Stimulated activated CD8-positive, alpha-beta memory T cell treated with anti-CD3 and anti-CD28 coated beads, Interleukin-12 subunit alpha, Interleukin-12 subunit beta, amount 100 ng/mL, for 24 hours (primary cell): Measurements from ENCODE around the gene IGSF3.

ENCODE experiments used
- DNase-seq: peaks from one replicate; pipeline ENCODE4 v3.0.0-alpha.2; 2020; ENCODE audit errors: extremely low read depth

Gene IGSF3

DNA sequence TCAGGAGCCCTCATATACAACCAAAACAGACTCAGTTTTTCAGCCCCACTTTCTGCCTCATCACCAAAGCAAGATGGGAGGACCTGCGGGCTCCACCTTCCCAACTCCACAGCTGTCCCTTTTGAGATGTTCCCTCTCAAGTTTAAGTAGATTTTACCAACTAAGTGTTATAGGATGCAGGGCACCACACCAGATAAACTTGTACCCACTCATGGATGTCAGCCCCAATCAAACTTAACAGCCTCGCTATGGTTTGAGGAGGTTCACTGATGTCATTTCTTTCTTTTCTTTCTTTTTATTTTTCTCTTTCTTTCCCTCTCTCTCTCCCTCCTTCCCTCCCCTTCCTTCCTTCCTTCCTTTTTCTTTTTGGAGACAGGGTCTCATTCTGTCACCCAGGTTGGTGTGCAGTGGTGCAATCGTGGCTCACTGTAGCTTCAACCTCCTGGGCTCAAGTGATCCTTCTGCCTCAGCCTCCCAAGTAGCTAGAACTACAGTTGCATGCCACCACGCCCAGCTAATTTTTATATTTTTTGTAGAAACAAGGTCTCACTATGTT lies 110.1 kb downstream of the IGSF3 start:
- DNase-seq = no peak

DNA sequence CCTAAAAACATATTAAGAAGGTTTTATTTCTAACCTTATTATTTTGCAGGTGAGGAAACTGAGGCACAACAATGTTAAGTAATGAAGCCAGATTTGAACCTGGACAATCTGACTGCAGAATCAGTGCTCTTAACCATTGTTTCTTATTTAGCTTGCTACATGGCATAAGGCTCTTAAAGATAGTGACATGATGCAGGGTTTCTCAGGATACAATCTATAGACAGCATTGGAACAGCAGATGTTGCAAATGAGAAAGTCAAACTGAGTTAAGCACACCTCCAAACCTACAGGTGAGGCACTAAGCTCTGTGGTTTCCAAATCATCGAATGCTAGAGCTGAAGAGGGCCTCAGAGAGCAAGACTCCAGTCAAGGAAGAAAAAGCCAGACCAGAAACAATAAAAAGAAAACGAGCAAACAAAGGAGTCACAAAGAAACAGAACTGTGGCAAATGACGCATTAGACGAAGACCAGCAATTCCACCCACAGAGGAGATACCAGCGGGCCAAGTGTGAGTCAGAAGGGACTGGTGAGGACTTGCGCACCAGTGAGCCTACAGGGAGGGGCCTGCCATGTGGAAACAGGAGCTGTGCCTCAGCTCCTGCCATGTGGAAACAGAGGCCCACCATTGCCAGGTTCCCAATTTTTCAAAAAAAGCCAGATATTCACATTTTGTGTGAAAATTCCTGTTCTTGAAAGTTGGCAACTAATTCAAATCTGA lies 111.1 kb downstream of the IGSF3 start:
- peak; percentile 50 for DNase-seq

DNA sequence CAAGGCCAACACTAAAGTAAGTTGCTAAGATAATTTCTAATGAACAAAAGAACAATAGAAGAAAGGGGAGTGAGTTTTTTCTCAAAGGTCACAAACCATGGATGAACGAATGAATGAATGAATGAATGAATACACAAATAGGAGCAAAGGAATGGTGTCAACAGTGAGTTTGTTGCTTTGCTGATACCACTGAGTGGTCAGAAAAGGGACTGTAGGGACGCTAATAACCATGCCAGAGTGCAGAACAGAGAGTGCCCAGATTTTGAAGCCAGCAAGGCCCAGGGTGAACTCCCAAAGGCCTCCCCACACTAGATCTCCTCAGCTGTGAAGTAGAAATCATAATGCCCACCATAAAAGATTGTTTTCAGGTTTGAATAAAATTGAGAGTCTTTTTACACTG lies 112.6 kb downstream of the IGSF3 start:
- no peak for DNase-seq

DNA sequence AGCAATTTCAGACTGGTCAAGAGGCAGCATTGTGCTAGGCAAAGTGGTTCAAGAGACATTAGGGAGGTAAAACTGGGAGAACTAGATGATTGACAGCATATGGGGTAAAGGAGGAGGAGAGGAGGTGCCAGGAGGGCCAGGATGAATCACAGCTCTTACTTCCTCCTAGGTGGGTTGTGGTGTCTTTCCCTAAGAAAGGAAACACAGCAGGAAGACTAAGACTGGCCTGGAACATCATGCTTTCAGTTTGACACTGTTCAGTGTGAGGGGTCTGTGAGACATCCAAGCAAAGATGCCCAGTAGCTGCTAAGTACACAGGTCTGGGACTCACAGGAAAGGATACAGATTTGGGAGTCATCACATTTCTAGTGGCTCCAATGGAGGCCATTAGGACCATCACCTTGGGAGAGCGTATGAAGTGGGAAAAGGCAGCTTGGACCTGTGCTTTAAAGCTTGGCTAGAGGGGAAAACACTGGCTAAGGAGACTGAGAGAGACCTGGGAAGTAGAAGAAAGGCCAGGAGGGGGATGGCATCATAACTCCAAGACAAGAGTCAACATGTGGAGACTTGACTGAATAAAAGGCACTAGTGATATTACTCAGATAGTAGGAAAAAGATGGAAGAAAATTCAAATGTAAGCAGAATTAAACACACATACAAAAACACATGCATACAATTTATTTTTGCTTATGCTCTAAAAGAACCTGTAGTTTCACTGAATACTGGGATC lies 114.0 kb downstream of the IGSF3 start:
- DNase-seq = no peak

DNA sequence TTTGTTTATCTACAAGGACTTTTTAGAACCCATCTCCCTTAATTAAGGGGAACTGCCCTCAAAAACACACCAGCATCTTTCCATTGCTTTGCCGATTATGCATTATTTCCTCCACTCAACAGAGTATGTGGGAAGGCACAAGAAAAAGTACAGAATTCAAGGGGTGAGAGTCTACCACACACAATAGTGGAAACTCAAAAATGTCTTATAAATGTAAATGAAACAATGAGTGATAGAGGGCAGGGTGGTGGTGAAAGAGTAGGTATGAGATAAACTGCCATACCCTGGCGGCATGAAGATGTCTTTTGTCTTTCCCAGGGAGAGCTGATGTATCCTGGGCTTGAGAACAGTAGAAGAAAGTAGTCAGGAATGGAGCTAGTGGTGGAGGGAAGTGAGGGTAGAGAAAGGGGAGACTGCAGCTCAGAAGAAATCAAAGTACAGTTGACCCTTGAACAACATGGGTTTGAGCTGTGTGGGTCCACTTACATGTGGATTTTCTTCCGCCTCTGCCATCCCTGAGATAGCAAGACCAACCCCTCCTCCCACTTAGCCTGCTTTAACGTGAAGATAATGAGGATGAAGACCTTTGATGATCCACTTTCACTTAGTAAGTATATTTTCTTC lies 121.1 kb downstream of the IGSF3 start:
- no peak for DNase-seq

DNA sequence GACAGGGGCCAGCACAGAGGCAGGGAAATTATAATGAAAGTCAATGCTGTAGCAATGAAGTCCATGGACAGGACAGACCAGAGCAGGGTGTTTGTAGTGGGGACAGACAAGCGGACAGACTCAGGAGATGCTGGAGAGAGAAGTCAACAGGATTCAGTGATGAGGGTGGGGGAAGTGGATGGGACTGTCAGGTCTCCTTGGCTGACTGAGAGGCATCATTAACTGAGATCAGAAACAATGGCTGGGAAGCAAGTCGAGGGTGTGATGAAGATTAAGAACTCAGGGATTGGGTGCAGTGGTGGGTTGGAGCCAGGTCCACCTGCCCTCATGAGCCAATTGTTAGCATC lies 122.2 kb downstream of the IGSF3 start:
- no peak for DNase-seq

DNA sequence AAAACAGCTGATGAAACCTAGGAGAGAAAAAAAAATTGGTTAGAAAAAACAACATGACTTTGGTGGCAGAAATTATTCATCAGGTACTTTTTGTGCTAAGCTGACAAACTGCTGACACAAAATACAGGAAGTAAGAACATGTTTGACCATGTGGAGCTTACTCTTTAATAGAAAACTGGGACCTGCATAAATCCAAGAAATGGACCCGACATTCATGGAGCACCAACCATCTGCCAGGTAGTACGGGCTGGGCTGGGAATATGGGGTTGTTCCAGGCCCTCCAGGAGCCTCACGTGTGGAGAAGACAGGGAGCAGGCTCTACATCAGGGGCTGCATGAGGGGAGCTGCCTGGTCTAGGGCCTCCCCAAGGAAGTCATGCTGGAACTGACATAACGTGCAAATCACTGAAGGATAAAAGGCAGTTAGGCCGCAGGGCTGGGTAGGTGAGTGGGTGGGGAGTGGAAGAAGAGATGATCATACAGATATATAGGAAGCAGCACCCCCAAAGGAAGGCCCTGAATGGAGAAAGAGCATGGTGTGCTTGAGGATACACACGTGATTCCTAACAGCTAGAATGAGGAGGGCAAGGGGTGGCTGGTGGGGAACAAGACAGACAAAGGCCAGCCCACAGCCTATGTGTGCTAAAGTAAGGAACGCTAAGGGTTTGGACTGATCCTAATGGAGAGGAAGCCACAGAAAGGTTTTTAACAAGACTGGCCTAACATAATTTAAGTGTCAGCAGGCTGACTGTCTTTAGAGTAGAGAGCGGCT lies 122.8 kb downstream of the IGSF3 start:
- no peak for DNase-seq

DNA sequence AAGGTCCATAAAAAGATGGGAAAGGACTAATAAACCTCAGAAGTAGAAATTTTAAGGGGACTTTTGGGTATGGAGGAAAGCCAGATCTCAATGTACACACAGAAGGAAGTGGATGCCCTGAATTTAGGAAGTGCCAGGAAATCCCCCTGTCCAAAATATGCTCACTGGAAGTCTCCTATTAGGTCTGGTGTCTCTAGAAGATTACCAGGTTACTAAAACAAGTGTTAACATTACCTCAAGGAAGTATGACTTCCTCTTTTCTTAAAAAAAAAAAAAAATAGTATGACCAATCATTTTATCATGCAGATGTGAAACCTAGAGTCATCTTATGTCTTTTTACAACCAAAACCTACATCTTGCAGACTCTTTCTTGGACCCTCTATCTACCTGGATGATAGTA lies 127.4 kb downstream of the IGSF3 start:
- DNase-seq = no peak

DNA sequence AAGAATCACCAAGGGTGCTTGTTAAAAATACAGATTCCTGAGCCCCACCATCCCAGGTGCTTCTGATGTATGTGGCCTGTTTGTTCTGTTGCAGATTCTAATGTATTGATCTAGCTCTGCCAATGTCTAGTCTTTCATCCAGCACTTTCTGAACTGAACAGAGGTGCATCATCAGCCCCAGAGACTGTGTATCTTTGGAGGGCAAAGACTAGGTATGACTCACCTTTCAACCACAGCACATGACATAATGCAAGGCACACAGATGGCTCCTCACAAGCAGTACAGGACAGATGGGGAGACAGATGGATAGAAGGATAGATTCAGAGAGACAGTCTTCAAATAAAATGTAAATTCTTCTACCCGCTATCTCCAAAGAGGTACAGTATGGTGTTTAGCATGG lies 129.0 kb downstream of the IGSF3 start:
- no peak for DNase-seq

DNA sequence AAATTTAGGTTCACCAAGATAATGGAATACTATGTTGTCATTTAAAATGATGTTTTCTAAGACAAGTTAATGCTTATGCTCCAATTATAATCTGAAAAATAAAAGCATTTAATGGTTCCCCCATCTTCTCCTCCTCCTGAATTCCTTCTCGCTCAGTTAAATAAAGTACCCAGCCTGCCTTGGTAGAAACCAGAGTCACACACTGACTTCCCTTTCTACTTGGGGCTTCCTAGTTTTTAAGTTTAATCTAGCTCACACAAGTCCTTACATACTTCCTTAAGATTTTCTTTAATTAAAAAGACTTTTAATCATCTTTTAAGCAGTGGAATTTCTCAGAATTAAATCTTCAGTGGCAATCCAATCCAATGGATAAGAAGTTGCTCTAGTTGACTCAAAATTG lies 129.6 kb downstream of the IGSF3 start:
- DNase-seq = no peak

DNA sequence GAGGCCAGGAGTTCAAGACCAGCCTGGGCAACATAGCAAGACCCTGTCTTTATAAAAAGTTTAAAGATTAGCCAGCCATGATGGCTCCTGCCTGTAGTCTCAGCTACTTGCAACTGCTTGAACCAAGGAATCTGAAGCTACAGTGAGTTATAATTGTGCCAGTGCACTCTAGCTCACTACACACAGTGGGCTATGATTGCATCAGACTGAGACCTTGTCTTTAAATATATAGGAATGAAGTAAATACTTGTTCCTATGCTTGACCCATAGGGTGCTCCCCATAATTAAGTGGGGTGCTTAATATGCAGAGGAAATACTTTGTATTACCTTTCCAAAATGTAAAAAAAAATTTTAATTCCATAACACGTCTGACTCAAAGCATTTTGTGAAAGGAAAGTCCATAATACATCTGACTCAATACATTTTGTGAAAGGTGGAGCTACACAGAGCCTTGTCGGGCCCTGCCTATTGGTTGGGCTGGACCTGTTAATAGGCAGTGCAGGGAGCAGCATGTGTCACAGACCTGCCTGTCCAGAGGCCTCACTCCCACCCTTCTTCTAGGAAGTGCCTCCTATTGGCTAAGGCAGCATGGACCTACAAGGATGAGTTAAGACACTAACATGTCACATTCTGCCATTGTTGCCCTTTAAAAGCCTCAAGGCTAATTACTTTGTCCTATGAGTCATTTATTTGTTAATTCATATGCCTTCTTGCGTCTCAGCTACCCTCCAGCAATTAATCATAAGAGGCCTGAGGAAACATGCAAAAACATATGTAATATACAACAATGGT lies 130.3 kb downstream of the IGSF3 start:
- no peak for DNase-seq

DNA sequence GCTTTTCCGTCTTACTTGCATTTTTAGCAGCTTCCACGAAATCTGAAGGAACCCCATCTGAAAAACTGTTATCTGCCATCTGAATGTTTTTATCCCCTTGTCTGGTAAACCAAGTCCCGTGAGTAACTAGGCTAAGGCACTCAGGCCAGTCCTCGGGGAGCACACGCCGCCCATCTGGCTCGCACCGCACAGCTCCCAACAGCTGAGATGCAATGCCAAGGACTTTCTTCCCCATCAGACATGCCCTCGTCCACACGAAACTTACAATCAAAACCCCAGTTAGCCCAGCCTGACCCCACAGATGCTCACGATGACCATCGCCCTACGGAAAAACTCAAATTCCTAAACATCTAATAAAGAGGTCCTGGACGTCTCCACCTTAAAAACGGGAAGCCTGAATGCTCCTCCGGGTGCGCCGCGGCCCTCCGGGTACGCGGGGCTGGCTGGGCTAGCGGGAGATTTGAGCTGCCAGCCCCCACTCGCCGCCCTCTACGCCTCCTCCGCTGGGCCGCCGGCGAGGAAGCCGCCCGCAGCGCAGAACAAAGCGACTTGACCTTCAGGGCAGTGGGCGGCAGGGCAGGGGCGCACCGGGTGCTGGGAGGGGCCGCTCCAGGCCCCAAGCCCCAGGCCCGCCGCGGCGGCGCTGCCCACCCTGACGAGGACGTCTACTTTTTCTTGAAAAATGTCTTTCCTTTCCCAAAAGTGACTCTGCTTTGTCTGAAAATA lies 133.4 kb downstream of the IGSF3 start:
- DNase-seq = no peak

DNA sequence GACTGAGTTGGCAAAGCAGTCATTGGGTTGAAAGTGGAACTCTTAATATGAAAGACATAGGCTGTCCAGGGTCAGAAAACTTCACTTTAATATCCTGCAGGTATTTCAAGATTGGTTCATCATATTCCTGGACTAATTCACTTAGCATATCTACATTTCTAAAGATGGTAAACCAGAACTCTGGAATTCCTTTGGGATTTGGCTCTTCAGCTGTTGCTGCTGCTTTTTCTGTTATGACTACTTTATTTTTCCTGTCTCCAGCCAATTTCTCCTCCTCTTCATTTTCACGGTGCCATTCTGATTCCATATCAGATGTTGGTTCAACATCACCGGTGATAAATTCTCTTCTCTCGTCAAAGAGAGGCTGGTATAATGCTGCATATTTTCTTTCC lies 134.1 kb downstream of the IGSF3 start:
- DNase-seq = no peak

DNA sequence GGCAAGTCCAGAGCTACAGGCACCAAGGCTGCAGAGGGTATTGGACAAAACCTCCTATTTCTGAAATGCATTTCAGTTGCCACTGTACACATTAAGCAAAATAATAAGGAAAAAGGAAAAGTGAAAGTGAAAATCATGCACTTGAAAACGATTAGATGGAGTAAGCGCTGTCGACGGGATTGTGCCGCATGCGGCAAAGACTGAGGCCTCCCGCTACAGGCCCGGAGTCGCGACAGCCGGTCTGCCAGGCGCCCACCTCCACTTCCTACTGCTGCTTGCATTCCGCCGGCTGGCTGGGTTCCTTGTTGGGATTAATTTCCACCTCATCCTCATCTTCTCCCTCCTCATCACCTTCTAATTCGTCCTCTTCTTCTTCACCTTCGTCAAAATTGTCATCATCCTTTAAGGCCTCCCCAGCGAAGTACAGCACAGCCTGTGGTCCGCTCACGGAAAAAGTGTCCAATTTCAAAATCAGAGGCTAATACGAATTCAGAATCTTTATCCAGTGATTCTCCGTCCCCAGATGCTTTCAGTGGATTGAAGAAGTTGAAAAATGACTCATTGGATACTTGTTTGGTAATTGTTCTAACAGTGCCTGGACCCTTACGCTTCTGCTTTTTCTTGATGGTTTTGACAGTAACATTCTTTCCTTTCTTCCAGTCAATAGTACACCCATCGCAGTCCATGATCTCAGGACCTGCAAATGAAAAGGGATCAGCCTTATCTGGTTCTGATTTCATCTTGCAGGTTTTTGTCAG lies 134.7 kb downstream of the IGSF3 start:
- DNase-seq = no peak

DNA sequence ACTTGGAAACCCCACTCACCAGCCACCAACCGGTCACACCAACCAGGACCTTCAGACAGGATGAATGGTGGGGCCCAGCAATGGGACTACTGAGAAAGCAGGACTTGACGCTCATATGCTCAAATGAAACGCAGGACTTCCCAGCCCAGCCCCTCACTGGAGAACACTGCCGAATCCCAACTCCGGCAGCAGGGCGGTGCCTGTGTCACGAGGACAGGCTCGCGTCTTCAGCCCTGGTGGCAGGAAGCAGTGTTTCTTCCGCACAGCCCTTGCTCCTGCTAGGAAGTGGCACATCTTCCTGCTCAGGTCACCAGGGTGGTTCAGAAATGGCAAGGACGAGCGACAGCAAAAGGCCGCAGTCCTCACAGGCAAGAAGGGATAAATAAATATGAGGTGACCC lies 135.6 kb downstream of the IGSF3 start:
- DNase-seq = no peak

DNA sequence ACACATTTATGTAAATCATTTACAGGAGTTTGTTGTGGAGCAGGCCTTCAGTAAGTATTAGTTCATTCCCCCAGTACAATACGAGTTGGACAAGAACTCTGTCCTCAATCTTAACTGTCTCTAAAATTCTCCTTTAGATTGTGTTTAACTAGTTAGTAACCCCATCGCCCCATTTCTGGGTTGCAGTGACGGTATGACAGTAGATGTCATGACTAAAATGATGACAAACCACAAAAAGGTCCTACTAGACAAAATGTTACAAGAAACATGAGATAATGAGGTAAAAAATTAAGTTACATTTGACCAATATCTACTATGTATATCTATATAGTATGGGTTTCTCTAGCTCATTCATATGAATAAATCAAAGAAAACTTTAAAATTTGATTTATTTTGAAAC lies 137.9 kb downstream of the IGSF3 start:
- no peak for DNase-seq

DNA sequence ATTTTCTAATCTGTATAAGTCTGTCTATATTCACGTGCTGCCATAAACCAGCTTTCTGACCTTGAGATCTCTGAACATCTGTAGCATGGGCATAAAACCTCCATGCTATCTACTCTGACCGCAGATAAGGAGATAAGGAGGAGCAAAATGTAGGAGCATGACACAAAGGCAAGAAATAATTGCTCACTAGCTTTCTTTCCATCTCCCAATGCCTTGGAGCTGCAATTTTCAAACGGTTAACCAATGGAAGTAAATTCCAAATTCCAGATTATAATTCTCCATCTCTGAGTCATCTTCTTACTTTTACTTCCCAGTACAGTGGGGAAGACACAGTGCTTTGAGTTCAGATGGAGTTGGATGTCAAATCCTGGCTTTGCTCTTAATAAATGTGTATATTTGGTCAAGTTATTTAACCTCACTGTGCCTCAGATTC lies 138.3 kb downstream of the IGSF3 start:
- no peak for DNase-seq

DNA sequence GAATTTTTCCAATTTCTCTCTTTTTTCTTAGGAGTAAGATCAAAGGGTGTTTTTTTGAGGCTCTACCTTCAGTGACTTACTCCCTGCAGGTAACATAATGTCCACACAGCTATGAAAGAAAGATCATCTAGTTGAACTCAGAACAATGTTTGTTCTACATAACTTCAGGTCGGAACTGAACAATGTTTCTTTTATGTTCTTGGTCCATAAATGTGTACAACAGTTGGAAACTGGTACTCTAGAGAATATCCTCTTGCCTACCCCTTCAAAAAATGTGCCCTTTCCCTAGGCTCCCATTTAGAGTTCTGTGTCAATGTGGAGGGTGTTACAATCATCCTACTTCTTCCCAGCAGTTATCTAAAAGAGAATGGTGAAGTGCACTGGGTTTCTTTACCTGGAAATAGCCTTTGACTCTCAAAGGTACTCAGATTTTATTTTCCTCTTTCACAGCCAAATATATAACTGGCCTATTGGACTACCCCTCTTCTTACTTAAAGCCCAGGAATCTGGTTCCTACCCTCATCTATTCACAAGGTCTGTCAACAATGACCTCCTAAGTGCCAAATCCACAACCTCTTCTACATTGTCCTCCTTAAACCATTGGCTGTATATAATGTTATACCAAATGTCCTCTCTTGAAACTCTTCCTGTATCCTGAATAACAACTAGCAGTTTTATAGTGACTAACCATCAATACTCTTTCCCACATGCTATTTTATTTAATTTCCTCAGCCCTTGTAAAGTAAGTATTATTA lies 139.0 kb downstream of the IGSF3 start:
- no peak for DNase-seq

DNA sequence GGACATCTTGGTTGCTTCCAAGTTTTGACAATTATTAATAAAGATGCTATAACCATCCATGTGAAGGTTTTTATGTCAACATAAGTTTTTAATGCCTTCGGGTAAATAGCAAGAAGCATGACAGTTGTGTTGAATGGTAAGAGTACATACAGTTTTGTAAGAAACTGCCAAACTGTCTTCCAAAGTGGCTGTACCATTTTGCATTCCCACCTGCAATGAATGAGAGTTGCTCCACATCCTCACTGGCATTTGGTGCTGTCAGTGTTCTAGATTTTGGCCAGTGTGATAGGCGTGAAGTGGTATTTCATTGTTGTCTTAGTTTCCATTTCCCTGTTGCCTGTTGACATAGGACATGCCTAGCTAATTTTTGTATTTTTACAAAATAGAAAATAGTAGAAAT lies 142.1 kb downstream of the IGSF3 start:
- DNase-seq = no peak
